Esophagus (tissue), 2 donors: ENCODE results near the gene RAB3IL1. TPM values are rescaled to one million over a fixed set of nuclear protein-coding genes. Genes with fewer than 3 reads are reported as not detected.

Experiments
- H3K27ac ChIP-seq, 2 donors: one replicate each; pipeline ENCODE4 v1.5.1; 2013; ENCODE audit warnings: low read depth in 2 of 2, mild to moderate bottlenecking in 2 of 2, inconsistent platforms in 1 of 2, low read length in 1 of 2, moderate library complexity in 1 of 2
- H3K27me3 ChIP-seq, 2 donors: one replicate each; pipeline ENCODE4 v1.6.1; 2013; ENCODE audit warnings: low read length in 2 of 2, control low read depth in 1 of 2, mild to moderate bottlenecking in 1 of 2; ENCODE audit not compliant: insufficient read depth in 2 of 2, control insufficient read depth in 1 of 2
- H3K36me3 ChIP-seq, 2 donors: one replicate each; pipeline ENCODE4 v1.6.1; 2013; ENCODE audit warnings: low read length in 1 of 2; ENCODE audit not compliant: control insufficient read depth in 2 of 2, insufficient read depth in 2 of 2
- H3K4me1 ChIP-seq, 2 donors: one replicate each; pipeline ENCODE4 v1.6.1; 2013; ENCODE audit warnings: low read length in 1 of 2; ENCODE audit not compliant: control insufficient read depth in 2 of 2, insufficient read depth in 2 of 2
- H3K4me3 ChIP-seq, 2 donors: one replicate each; pipeline ENCODE4 v1.5.1; 2013; ENCODE audit warnings: low read length in 2 of 2, mild to moderate bottlenecking in 2 of 2, low read depth in 1 of 2, moderate library complexity in 1 of 2
- H3K9me3 ChIP-seq, 2 donors: one replicate each; pipeline ENCODE4 v1.6.1; 2013; ENCODE audit warnings: mild to moderate bottlenecking in 2 of 2, low read depth in 1 of 2, low read length in 1 of 2, moderate library complexity in 1 of 2; ENCODE audit not compliant: control insufficient read depth in 2 of 2, insufficient read depth in 1 of 2
- WGBS, 2 donors: extraction: QIAGEN DNeasy Blood & Tissue Kit; methylation state at CpG; one replicate each; pipeline ENCODE4 v1.1.7; 2013; 5-methylcytosine and 5-hydroxymethylcytosine counted together
- polyA plus RNA-seq, 2 donors: library from polyadenylated mRNA; stranded (reverse); fragments of 200-250 nt; gene quantifications; one replicate each; pipeline ENCODE4 v1.2.3, GENCODE V29; 2013
- donor health status: healthy with polysubstance abuse.
- donor health status: Bipolar disorder and iron deficiency.

Gene RAB3IL1
- polyA plus RNA-seq, 2 donors: 1.4 to 2.1 TPM

DNA sequence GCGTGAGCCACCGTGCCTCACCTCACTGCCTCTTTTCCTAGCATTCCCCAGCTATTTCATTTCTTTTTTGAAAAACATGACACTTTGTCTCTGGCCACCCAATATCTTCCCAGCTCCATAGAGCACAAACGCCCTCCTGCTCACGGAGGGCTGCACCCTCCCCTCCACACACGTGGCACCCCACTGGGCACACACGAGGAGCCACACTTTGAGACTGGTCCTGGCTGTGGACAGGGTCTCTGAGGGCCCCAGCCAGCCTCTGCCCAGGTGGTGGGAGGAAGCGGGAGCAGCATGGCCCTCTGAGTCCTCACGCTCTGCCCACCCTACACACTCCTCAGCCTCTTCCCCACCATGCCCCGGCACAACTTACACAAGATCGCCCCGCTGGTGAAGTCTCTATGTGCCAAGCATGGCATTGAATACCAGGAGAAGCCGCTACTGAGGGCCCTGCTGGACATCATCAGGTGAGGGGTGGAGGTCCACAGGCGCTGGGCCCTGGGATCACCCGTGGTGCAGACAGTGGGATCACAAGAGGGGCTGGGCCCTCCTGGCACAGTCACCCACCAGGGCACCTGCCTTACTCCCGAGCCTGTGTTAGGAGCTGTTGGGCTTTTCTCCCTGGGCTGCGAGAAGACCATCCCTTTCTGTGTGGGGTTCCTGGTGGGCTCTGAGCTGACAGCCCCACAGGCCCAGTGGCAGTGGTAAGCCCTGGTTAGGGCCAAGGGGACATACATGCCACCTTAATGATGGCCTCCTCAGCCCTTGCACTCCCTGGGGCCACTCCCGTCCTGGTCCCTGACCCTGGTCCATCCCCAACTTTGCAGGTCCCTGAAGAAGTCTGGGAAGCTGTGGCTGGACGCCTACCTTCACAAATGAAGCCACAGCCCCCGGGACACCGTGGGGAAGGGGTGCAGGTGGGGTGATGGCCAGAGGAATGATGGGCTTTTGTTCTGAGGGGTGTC, 52.3 kb downstream of the RAB3IL1 start:
- 94 to 97% methylated on average over 20 of the region's 20 CpGs for WGBS, 2 donors

GRCh38 chr11:61863548-61864081, 53.8 kb downstream of the RAB3IL1 start:
- H3K36me3 ChIP-seq: peaks cover 0 to 3% of the 10 kb centered on the region in 2 donors
- H3K27me3 ChIP-seq: no peaks in the 10 kb centered on the region
- WGBS, 2 donors: 92 to 93% methylated on average over 13 of the region's 13 CpGs
- H3K4me3 ChIP-seq: no peak overlapping the region
- peaks cover 0 to 6% of the 10 kb centered on the region in 2 donors for H3K4me1 ChIP-seq
- H3K9me3 ChIP-seq: no peaks in the 10 kb centered on the region
- H3K27ac ChIP-seq: no peak overlapping the region

More for the DNA sequence above, 52.3 kb downstream of the RAB3IL1 start:
- peaks cover 0 to 3% of the 10 kb centered on the region in 2 donors for H3K36me3 ChIP-seq
- H3K4me3 ChIP-seq: no peak overlapping the region
- no peaks in the 10 kb centered on the region for H3K27me3 ChIP-seq
- no peaks in the 10 kb centered on the region for H3K9me3 ChIP-seq
- peaks cover 0 to 6% of the 10 kb centered on the region in 2 donors for H3K4me1 ChIP-seq
- no peak overlapping the region for H3K27ac ChIP-seq

DNA sequence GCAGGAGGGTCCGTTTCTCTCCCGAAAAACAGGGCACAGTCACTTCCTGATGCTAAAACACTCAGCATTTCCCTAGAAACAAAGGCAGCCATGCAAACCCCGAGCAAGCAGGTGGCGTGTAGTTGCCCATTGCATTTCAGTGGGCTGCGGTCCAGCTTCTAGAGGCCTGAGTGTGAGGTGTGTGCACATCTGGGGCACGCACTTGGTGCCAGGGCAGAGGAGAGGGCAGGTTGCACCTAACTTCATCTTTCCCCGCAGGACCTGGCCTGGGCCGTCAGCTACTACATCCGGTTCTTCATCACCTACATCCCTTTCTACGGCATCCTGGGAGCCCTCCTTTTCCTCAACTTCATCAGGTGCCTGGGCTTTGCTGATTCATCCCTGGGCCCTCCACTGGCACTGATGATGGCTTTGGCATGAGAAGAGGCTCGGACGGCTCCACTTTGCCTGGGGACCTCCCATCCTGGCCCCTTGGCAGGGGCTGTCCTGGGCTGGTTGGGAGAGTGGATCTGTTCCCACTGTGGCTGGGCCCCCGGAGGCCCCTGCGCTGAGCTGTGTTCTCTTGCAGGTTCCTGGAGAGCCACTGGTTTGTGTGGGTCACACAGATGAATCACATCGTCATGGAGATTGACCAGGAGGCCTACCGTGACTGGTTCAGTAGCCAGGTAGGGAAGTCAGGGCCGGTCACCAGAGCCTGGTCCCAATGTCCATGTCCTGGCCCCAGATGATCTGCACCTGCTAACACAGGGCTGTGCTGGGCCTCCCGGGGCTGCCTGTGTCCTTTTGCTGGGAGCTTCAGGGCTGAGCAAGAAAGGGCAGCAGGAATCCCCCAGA, 54.4 kb downstream of the RAB3IL1 start:
- no peaks in the 10 kb centered on the region for H3K9me3 ChIP-seq
- H3K27ac ChIP-seq: no peak overlapping the region
- H3K36me3 ChIP-seq: peaks cover 0 to 3% of the 10 kb centered on the region in 2 donors
- H3K4me3 ChIP-seq: no peak overlapping the region
- peaks cover 0 to 6% of the 10 kb centered on the region in 2 donors for H3K4me1 ChIP-seq
- WGBS, 2 donors: 92 to 94% methylated on average over 18 of the region's 18 CpGs
- no peaks in the 10 kb centered on the region for H3K27me3 ChIP-seq

DNA sequence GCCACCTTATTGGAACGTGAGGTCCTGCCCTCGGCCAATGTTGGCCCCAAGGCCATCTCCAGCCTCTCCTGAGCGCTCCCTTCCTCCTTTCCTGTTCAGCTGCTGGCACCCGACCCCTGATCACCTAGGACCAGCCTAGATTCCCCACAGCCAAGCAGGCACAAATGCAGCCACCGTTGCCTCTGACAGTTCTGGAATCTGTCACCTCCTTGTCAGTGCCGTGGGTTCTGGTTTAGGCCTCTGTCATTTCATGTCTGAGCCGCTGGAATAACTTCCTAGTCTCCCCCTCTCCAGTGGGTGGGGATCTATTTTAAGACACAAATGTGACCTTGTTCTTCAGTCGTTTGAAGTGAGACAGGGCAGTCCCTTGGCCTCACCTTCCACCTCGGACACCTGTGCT, 55.7 kb downstream of the RAB3IL1 start:
- no peaks in the 10 kb centered on the region for H3K9me3 ChIP-seq

GRCh38 chr11:61860054-61860903, 57.1 kb downstream of the RAB3IL1 start:
- no peaks in the 10 kb centered on the region for H3K9me3 ChIP-seq
- H3K4me3 ChIP-seq: no peak overlapping the region
- no peaks in the 10 kb centered on the region for H3K27me3 ChIP-seq
- no peak overlapping the region for H3K27ac ChIP-seq
- 62 to 66% methylated on average over 16 of the region's 16 CpGs for WGBS, 2 donors
- H3K4me1 ChIP-seq: peaks cover 0 to 3% of the 10 kb centered on the region in 2 donors
- H3K36me3 ChIP-seq: peaks cover 0 to 3% of the 10 kb centered on the region in 2 donors

More for the DNA sequence above, 55.7 kb downstream of the RAB3IL1 start:
- no peak overlapping the region for H3K4me3 ChIP-seq
- no peaks in the 10 kb centered on the region for H3K27me3 ChIP-seq
- peaks cover 0 to 6% of the 10 kb centered on the region in 2 donors for H3K4me1 ChIP-seq
- peaks cover 0 to 3% of the 10 kb centered on the region in 2 donors for H3K36me3 ChIP-seq
- 73 to 76% methylated on average over 9 of the region's 9 CpGs for WGBS, 2 donors
- H3K27ac ChIP-seq: no peak overlapping the region

GRCh38 chr11:61855939-61856680, 61.3 kb downstream of the RAB3IL1 start:
- no peak overlapping the region for H3K27ac ChIP-seq
- no peaks in the 10 kb centered on the region for H3K36me3 ChIP-seq
- H3K4me1 ChIP-seq: peaks cover 0 to 8% of the 10 kb centered on the region in 2 donors
- no peak overlapping the region for H3K4me3 ChIP-seq
- WGBS, 2 donors: 84 to 92% methylated on average over 12 of the region's 12 CpGs
- no peaks in the 10 kb centered on the region for H3K9me3 ChIP-seq
- H3K27me3 ChIP-seq: no peaks in the 10 kb centered on the region

- H3K4me3 ChIP-seq: no peak overlapping the region
- H3K27me3 ChIP-seq: no peaks in the 10 kb centered on the region
- no peak overlapping the region for H3K27ac ChIP-seq
- peaks cover 0 to 6% of the 10 kb centered on the region in 2 donors for H3K4me1 ChIP-seq
- no peaks in the 10 kb centered on the region for H3K36me3 ChIP-seq
- WGBS, 2 donors: 88 to 89% methylated on average over 14 of the region's 14 CpGs
- H3K9me3 ChIP-seq: no peaks in the 10 kb centered on the region
These were observed 62.2 kb downstream of the RAB3IL1 start for GRCh38 chr11:61854966-61855714.
